Stomach (tissue), 9 donors: ENCODE data around the gene GLCE. TPM values are rescaled to one million over a fixed set of nuclear protein-coding genes. Genes with fewer than 3 reads are reported as not detected.

ENCODE experiments used
- DNase-seq, 2 donors: peaks; one replicate each; pipeline versions ENCODE4 v3.0.0 to v3.0.0-alpha.2; 2013 to 2019
- H3K27ac ChIP-seq, 5 donors: fragments of 200-600 bp in 4 of 5; sonication (generic) in 4 of 5; one replicate each; pipeline ENCODE4 v1.5.1; 2013 to 2019; ENCODE audit warnings: mild to moderate bottlenecking in 1 of 5, moderate library complexity in 1 of 5
- H3K27me3 ChIP-seq, 3 donors: fragments of 200-600 bp; sonication (generic); one replicate each; pipeline ENCODE4 v1.5.1; 2017 to 2019; ENCODE audit warnings: mixed run types in 1 of 3
- H3K36me3 ChIP-seq, 4 donors: fragments of 200-600 bp; sonication (generic); 1 replicate in 3 of 4; 2 replicates in 1 of 4; pipeline ENCODE4 v1.5.1; 2016 to 2019
- H3K4me1 ChIP-seq, 4 donors: fragments of 200-600 bp; sonication (generic); one replicate each; pipeline ENCODE4 v1.5.1; 2016 to 2019
- H3K4me3 ChIP-seq, 4 donors: fragments of 200-600 bp; sonication (generic) in 3 of 4; one replicate each; pipeline ENCODE4 v1.5.1; 2016 to 2019; ENCODE audit warnings: mild to moderate bottlenecking in 1 of 4
- H3K9me3 ChIP-seq, 4 donors: fragments of 200-600 bp; sonication (generic); one replicate each; pipeline ENCODE4 v1.5.1; 2016 to 2019
- CTCF ChIP-seq, 7 experiments: fragments of 450-650 bp in 4 of 7; fragments of 200-600 bp in 3 of 7; sonication (generic) in 3 of 7; IDR thresholded peaks; one replicate each; pipeline ENCODE4 v1.5.1; 2016 to 2019; ENCODE audit warnings: antibody characterized with exemption in 7 of 7, control low read depth in 2 of 7, mild to moderate bottlenecking in 1 of 7
- EP300 ChIP-seq: sonication (generic); formaldehyde crosslinking; IDR thresholded peaks from one replicate; pipeline ENCODE4 v1.6.1; 2017; ENCODE audit warnings: antibody characterized with exemption
- POLR2A ChIP-seq, 4 donors: fragments of 450-650 bp; IDR thresholded peaks; one replicate each; pipeline ENCODE4 v1.6.1; 2016; ENCODE audit warnings: antibody characterized with exemption in 4 of 4, control low read depth in 2 of 4, mild to moderate bottlenecking in 1 of 4, moderate library complexity in 1 of 4
- POLR2AphosphoS5 ChIP-seq, 3 donors: sonication (generic); formaldehyde crosslinking; IDR thresholded peaks; one replicate each; pipeline ENCODE4 v1.6.1; 2016; ENCODE audit warnings: antibody characterized with exemption in 3 of 3
- WGBS, 5 donors: extraction: QIAGEN DNeasy Blood & Tissue Kit in 3 of 5; methylation state at CpG; one replicate each; pipeline versions ENCODE4 v1.1.5 to v1.1.7; 2013 to 2018; 5-methylcytosine and 5-hydroxymethylcytosine counted together
- intact Hi-C: fragments of 100-400 bp; cut with DNase I; formaldehyde crosslinking; loops from one replicate; pipeline ENCODE4 v1.15.1; 2023; ENCODE audit warnings: low total_unique reads
- polyA plus RNA-seq, 3 donors: library from polyadenylated mRNA; stranded (reverse); fragments of 200-250 nt; gene quantifications; one replicate each; pipeline ENCODE4 v1.2.3, GENCODE V29; 2013
- total RNA-seq, 5 donors: library from RNA; depleted of rRNA; stranded (reverse); fragments of >200 nt; gene quantifications; one replicate each; pipeline versions ENCODE4 v1.1.0 to v1.2.3, GENCODE V29; 2014 to 2016
- donor health status: healthy with polysubstance abuse.
- donor health status: Bipolar disorder and iron deficiency.
- donor health status: healthy.

The GLCE gene
- total and polyA plus RNA-seq, 8 donors: 5.5 to 50.9 (median 22.1) TPM

- H3K27ac ChIP-seq: no peak overlapping the region
- TF ChIP-seq CTCF (IDR thresholded peaks at IDR 0.05): no peak
- TF ChIP-seq EP300: no peak
- no peak for TF ChIP-seq POLR2AphosphoS5 (IDR thresholded peaks at IDR 0.05)
- TF ChIP-seq POLR2A (IDR thresholded peaks at IDR 0.05): no peak
- peaks cover 0 to 2% (median 0%) of the 10 kb centered on the region in 4 donors for H3K4me1 ChIP-seq
- WGBS, 5 donors: 80 to 92% (median 88%) methylated on average over 5 of the region's 5 CpGs
- H3K4me3 ChIP-seq: no peak overlapping the region
- H3K27me3 ChIP-seq: peaks cover 0 to 16% (median 0%) of the 10 kb centered on the region in 3 donors
- DNase-seq: no peak
- H3K9me3 ChIP-seq: no peaks in the 10 kb centered on the region
- intact Hi-C loops: no loop called here
- no peaks in the 10 kb centered on the region for H3K36me3 ChIP-seq
Measured at GRCh38 chr15:69133862-69134519, 26.4 kb upstream of the GLCE start.

- H3K4me3 ChIP-seq: no peak overlapping the region
- H3K27me3 ChIP-seq: peaks cover 0 to 22% (median 0%) of the 10 kb centered on the region in 3 donors
- no peaks in the 10 kb centered on the region for H3K9me3 ChIP-seq
- TF ChIP-seq POLR2A (IDR thresholded peaks at IDR 0.05) (no peak), POLR2AphosphoS5 (IDR thresholded peaks at IDR 0.05) (no peak), CTCF (IDR thresholded peaks at IDR 0.05) (no peak), EP300 (no peak)
- DNase-seq: no peak
- intact Hi-C loops: no loop called here
- no peaks in the 10 kb centered on the region for H3K4me1 ChIP-seq
- 70 to 94% (median 78%) methylated on average over 2 of the region's 2 CpGs for WGBS, 5 donors
- no peaks in the 10 kb centered on the region for H3K36me3 ChIP-seq
- no peak overlapping the region for H3K27ac ChIP-seq
Measured at GRCh38 chr15:69134791-69135190, 25.6 kb upstream of the GLCE start.

GRCh38 chr15:69135499-69135898 lies 24.9 kb upstream of the GLCE start:
- no peak overlapping the region for H3K27ac ChIP-seq
- no peaks in the 10 kb centered on the region for H3K36me3 ChIP-seq
- DNase-seq: no peak
- H3K27me3 ChIP-seq: peaks cover 0 to 30% (median 0%) of the 10 kb centered on the region in 3 donors
- intact Hi-C loops: no loop called here
- no peaks in the 10 kb centered on the region for H3K4me1 ChIP-seq
- 79 to 93% (median 85%) methylated on average over 2 of the region's 2 CpGs for WGBS, 5 donors
- no peaks in the 10 kb centered on the region for H3K9me3 ChIP-seq
- H3K4me3 ChIP-seq: no peak overlapping the region
- TF ChIP-seq POLR2AphosphoS5 (IDR thresholded peaks at IDR 0.05) (no peak), EP300 (no peak), POLR2A (IDR thresholded peaks at IDR 0.05) (no peak), CTCF (IDR thresholded peaks at IDR 0.05) (no peak)

- no peaks in the 10 kb centered on the region for H3K36me3 ChIP-seq
- TF ChIP-seq POLR2A (IDR thresholded peaks at IDR 0.05): no peak
- TF ChIP-seq CTCF (IDR thresholded peaks at IDR 0.05): no peak
- TF ChIP-seq POLR2AphosphoS5 (IDR thresholded peaks at IDR 0.05): no peak
- no peak for TF ChIP-seq EP300
- H3K4me1 ChIP-seq: peaks cover 0 to 7% (median 0%) of the 10 kb centered on the region in 4 donors
- H3K9me3 ChIP-seq: no peaks in the 10 kb centered on the region
- H3K4me3 ChIP-seq: no peak overlapping the region
- no peak for DNase-seq
- H3K27me3 ChIP-seq: peaks cover 0 to 38% (median 0%) of the 10 kb centered on the region in 3 donors
- H3K27ac ChIP-seq: no peak overlapping the region
- intact Hi-C loops: no loop called here
- 61 to 67% (median 63%) methylated on average over 4 of the region's 4 CpGs for WGBS, 5 donors
Measured at GRCh38 chr15:69138963-69139362, 21.5 kb upstream of the GLCE start.
